ENCODE results near the gene MON2. TPM values are rescaled to one million over a fixed set of nuclear protein-coding genes. Genes with fewer than 3 reads are reported as not detected.
"Not testable (repeated sequence)": the region's sequence is repeated elsewhere in the genome, so short reads cannot be mapped to it uniquely, and the experiment has no call there.

The MON2 gene, protein sequence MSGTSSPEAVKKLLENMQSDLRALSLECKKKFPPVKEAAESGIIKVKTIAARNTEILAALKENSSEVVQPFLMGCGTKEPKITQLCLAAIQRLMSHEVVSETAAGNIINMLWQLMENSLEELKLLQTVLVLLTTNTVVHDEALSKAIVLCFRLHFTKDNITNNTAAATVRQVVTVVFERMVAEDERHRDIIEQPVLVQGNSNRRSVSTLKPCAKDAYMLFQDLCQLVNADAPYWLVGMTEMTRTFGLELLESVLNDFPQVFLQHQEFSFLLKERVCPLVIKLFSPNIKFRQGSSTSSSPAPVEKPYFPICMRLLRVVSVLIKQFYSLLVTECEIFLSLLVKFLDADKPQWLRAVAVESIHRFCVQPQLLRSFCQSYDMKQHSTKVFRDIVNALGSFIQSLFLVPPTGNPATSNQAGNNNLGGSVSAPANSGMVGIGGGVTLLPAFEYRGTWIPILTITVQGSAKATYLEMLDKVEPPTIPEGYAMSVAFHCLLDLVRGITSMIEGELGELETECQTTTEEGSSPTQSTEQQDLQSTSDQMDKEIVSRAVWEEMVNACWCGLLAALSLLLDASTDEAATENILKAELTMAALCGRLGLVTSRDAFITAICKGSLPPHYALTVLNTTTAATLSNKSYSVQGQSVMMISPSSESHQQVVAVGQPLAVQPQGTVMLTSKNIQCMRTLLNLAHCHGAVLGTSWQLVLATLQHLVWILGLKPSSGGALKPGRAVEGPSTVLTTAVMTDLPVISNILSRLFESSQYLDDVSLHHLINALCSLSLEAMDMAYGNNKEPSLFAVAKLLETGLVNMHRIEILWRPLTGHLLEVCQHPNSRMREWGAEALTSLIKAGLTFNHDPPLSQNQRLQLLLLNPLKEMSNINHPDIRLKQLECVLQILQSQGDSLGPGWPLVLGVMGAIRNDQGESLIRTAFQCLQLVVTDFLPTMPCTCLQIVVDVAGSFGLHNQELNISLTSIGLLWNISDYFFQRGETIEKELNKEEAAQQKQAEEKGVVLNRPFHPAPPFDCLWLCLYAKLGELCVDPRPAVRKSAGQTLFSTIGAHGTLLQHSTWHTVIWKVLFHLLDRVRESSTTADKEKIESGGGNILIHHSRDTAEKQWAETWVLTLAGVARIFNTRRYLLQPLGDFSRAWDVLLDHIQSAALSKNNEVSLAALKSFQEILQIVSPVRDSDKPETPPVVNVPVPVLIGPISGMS (N-terminal part only)
- 51.1 TPM for total RNA-seq

DNA sequence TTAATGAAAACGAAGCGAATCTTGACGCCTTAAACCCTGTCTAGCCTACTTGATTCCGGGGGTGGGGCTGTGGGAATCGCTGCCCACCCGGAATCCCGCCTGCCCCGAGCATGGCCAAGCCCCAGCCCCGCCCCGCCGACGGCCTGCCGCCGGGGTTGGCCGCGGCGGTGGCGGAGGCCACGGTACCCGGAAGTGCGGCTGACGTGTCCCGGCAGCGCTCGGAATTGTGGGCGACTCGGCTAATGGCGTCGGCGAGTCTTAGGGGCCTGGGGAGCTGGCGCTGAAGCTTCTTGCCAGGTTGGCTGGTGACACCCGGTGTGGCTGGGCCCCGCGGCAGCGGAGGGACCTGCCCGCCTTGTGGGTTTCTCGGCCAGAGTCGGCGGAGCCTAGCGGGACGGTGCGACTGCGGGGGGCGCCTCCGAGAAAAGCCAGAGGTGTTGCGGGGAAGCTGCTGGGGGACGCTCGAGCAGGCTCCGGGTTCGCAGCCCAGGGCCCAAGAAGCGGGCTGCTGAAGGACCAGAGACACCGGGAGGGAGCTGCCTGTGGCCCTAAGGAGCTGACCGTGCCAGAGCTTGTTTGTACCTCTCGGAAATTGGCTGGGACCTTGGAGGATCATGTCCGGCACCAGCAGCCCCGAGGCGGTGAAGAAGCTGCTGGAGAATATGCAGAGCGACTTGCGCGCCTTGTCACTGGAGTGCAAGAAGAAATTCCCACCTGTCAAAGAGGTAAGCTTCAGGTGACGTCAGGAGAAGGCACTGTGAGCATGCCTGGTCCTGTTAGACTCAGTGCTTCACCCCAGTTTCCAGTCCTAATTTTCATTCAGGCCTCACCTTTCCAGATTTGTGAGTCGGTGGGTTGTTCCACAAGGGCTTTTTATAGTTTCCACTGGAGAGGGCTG is at the start of gene MON2:
Gene MON2 (plus strand): TSS at position 233 of the 898 bp plus-strand sequence. CDS start 382 bp downstream, at position 615.
- peak; percentile 87 for DNase-seq (ENCODE audit: low spot score)

DNA sequence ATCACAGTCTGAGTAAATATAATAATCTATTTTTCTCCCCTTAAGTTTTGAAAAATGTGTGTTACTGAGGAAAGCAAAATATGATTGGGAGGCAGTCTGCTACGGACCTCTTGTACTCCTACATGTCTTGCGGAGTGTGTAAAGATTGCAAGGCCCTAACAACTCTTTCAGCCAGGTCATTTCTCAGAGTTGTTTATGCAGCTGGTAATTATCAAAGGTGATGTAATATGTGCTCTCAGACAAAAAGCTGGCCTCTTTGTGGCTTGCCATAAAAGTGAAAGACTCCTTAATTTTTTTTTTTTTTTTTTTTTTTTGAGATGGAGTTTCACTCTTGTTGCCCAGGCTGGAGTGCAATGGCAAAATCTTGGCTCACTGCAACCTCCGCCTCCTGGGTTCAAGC is 40.5 kb upstream of the MON2 start:
- no peak for DNase-seq (ENCODE audit: low spot score)

DNA sequence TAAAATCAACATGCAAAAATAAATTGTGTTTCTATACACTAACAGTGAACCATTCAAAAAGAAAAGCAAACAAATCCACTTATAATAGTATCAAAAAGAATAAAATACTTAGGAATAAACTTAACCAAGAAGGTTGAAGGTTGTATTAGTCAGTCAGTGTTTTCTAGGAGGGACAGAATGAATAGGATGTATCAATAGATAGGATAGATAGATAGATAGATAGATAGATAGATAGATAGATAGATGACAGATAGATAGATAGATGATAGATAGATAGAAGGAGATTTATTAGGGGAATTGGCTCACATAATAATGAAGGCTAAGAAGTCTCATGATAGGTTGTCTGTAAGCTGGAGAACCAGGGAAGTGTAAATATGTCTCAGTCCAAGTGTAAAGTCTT is 37.2 kb upstream of the MON2 start:
- DNase-seq (ENCODE audit: low spot score), result no peak

DNA sequence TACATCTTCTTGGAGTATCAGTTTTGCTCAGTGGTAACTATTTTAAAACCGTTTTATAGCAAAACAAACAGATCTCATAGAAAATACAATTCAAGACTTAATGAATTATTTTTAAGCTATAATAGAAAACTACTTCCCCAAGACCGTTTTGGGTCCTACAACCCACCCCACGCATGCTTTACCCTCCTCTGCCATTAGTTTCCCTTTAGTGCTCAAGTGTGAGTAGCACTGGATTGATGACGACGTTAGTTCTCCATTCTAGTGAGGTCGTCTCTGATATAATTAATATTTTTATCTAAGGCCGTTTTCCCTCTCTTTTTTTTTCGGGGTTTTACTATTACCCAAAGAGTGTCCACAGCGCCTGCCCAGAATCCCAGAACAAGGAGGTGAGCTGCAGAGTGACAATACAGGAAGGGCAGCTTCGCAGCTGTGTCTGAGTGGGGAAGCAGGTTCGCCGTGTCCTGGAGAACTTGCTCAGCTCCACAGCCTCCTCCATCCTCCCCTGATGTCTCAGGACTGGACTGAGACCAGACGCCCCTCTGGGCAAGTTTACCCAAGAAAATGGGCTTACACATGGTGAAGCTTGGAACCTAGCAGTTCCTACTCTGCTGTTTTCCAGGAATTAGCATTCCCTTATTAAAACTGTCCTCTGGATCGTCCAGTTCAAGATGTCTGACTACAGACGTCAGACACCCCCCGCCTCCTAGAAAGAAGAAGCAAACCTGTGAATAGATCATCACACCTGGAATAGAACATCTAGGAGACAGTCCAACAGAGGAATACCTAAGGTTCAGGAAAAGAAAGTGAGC is 31.9 kb upstream of the MON2 start:
- DNase-seq (ENCODE audit: low spot score), result no peak

DNA sequence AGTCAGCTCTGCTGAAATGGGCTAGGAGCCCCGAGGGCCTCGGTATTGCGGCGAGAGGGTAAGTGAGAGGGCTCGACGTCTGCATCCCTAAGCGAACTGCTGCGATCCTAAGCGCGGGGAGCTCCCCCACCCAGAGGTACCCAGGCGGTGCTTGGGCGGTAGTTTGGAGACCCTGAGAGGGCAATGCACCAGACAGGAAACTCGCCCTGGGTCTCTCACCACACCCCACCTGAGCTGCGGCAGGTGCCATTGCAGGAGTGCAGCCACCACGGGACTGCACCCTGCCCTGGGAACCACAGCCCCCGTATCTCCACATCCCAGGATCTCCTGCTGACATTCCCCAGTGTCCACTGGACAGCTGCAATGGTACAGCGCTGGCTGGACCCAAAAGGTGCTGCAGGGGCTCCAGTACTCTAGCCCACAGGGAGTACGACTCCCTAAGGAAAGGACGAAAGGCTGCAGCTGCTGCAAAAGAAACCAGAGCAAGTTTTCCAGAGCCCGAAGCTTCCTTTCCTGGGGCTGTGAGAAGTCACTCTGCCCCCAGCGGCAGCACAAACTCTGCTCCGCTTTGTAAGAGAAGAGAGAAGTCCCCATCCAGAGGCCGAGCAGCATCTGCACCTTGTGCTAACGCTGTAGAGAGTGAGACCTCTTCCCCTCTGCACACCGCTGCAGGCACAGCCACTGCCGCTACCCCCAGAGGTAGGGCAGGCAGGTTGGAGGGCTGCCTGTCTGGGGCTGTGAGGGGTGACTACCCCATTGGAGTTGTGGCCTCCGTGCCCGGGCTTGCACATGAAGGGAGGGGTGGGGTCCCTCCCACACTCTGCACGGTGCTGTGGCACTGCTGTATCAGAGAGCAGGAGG is 31.1 kb upstream of the MON2 start:
- DNase-seq (ENCODE audit: low spot score), result peak; percentile 47

DNA sequence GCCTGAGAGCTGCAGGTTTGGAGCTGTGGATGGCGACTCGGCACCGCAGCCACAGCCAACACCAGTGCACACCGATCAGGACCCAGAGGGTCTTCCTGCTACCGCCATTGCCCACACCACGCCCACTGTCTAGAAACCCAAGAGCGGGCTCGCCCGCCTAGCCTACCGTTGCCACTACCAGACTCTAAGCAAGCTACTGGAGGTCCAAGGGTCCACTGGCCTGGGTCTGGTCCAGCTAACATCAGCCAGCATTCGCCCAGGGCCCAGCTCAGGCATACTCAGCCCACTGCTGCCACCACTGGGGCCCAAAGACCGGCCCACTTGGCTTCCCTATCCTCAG is 30.5 kb upstream of the MON2 start:
- DNase-seq (ENCODE audit: low spot score), result no peak

DNA sequence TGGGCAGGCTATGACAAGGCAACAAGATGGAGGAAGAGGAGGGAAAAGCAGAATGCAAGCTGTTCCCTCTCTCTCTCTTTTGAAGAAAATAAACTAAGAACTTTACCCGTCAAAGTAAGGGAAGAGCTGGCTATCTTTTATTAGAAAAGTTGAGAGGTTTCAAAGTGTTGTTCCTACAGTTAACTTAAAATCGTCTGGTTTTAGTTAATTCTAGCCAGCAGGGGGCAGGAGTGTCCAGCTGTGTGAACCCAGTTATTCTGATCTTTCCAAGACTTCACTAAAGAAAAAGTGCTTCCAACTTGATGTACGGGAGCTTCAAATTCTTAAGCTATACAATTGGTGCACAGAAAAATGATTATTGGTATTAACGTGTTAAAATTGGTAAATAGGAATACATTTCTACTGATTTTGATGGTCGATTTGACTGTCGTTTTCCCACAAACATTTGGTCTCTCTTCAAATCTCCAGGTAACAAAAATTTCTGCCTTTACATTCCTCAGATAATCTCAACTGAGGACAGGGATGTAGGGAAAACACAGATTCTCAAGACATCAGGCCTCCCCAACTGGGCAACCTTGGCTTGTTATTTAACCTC is 28.4 kb upstream of the MON2 start:
- DNase-seq (ENCODE audit: low spot score), result peak; percentile 66

DNA sequence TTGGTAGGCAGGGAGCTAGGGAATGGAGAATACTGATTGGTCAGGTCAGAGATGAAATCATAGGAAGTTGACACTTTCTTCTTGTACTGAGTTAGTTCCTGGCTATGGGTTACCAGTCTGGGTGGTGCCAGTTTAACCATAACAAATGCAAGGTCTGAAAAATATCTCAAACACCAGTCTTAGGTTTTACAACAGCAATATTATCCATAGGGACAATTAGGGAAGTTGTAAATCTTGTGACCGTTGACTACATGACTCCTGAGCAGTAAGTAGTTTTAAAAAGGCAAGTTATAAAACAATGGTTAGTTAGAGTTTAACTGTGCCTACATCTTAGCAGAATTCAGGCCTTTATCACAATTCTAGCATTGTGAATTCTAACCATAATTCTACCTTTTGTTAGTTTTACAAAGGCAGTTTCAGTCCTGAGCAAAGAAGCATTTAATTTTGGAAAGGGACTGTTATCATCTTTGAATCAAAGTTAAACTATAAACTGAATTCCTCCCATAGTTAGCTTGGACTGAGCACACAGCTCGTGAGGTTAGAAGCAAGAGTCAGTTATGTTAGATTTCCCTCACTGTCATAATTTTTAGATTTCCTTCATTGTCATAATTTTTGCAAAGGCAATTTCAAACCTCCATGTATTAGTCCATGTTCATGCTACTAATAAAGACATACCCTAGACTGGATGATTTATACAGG is 19.7 kb upstream of the MON2 start:
- no peak for DNase-seq (ENCODE audit: low spot score)

DNA sequence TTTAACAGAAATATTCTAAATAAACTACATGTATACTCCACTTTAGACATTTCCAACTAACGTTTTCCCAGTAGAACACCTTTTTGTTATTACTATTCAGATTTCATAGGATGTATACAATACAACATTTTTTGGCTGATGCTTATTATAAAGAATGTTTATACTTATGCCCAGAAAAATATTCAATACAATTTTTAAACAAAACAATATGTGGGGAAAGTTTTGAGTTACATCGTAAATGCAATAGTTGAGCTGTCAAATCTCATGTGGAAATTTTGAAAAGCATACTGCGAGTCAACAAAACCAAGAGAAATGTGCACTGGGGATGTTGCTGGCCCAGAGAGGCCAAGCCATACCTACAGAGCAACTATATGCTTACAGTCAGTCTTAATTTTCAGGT is 18.2 kb upstream of the MON2 start:
- no peak for DNase-seq (ENCODE audit: low spot score)

DNA sequence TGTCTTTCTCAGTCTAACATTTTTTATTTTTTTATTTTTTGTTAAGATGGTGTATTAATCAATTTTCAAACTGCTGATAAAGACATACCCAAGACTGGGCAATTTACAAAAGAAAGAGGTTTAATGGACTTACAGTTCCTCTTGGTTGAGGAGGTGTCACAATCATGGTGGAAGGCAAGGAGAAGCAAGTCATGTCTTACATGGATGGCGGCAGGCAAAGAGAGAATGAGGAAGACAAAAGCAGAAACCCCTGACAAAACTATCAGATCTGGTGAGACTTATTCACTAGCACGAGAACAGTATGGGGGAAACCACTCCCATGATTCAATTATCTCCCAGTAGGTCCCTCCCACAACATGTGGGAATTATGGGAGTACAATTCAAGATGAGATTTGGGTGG is 11.2 kb upstream of the MON2 start:
- DNase-seq (ENCODE audit: low spot score), result not testable (repeated sequence)

DNA sequence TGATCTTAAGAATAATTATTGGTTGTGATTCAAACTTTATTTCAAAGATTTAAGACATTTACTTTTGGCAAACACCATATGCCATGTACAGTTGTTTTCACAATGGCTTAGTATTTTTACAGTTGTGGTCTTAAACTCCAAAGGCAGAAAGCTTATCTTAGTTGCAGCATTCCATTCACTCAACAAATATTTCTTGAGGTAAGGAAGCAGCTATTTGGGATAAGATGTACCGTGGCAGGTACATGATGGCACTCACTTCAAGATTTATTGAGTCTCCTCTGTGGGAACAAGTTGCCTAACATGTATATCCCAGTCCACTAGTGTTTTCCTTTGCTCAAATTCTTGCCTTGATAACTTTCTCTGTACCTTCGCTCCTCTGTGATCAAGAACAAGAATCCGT is 8.0 kb upstream of the MON2 start:
- DNase-seq (ENCODE audit: low spot score), result no peak

DNA sequence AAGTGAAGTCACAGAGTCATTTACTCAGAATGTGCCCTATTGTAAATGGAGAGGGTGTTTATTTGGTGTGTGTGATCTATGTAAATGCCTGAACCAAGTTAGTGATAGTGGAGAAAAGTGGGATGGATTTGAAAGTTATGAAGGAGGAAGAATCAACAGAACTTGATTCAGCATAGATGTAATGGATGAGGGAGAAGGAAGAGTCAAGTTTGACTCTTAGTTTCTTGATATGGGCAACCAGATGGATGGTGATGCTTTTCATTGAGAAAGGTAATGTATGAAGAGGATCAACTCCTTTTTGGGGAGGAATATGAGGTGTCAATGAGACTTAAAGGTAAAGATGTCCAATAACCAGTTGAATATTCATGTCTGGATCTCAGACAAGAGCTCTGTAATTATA is 6.7 kb upstream of the MON2 start:
- no peak for DNase-seq (ENCODE audit: low spot score)

DNA sequence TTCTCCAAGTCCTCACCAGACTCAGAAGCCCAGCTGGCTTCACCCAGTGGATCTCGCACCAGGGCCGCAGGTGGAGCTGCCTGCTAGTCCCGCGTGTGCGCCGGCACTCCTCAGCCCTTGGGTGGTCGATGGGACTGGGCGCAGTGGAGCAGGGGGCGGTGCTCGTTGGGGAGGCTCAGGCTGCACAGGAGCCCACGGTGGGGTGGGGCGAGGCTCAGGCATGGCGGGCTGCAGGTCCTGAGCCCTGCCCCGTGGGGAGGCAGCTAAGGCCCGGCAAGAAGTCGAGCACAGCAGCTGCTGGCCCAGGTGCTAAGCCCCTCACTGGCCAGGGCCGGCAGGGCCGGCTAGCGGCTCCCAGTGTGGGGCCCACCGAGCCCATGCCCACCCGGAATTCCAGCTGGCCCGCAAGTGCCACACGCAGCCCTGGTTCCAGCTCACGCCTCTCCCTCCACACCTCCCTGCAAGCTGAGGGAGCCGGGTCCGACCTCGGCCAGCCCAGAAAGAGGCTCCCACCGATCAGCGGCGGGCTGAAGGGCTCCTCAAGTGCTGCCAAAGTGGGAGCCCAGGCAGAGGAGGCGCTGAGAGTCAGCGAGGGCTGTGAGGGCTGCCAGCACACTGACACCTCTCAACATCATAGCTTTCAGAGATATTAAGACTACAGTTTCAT is 5.3 kb upstream of the MON2 start:
- DNase-seq (ENCODE audit: low spot score), result not testable (repeated sequence)

DNA sequence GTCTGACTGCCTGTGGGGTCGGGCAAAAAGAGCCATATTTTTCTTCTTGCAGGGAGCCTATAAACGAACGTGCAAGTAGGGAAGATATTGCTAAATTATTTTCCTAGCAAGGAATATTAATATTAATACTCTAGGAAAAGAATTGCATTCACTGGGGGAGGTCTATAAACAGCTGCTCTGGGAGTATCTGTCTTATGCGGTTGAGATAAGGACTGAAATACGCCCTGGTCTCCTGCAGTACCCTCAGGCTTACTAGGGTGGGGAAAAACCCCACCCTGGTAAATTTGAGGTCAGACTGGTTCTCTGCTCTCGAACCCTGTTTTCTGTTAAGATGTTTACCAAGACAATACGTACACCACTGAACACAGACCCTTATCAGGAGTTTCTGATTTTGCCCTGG is 3.4 kb upstream of the MON2 start:
- DNase-seq (ENCODE audit: low spot score), result not testable (repeated sequence)

DNA sequence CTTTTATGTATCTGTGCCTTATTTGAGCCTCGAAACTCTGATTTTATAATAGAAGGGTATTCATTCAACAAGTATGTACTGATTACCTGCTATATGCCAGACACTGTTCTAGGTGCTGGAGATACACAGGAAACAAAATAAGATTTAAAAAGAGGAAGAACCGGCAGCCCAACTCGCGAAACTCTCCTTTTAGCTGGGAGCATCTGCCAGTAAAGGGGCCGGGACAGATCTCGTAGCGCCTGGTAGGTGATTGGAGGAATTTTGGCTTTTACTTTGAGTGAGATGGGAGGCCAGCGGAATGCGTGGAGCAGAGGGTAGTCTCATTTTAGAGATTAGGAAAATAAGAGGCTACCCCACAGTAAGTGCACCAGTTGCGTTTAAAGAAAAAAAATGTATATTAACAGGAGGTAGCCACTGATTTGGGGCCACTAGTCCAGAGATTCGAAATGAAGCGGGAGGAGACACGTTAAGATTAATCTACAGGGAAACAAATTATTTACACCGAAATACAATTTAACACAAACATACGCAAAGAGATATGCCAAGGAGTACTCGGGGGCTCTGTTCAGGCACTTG is 520 bp upstream of the MON2 start:
- peak; percentile 27 for DNase-seq (ENCODE audit: low spot score)

DNA sequence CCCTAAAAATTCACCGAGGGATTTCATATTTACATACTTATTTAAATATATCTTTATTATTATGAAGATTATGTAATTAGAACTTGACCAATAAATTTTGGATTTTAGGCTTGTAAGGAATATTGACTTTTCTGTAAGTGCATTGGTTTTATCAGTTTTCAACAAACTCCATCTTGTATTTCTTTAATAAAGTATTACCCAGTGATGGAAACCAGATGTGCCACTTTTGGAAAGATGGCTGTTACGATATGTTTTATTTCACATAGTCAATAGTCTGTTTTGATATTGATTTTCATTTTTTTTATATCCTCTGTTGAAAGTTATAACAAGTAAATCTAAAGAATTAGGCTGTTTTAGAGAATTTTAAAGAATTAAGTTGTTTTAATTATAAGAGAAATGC is 1.8 kb downstream of the MON2 start:
- no peak for DNase-seq (ENCODE audit: low spot score)

DNA sequence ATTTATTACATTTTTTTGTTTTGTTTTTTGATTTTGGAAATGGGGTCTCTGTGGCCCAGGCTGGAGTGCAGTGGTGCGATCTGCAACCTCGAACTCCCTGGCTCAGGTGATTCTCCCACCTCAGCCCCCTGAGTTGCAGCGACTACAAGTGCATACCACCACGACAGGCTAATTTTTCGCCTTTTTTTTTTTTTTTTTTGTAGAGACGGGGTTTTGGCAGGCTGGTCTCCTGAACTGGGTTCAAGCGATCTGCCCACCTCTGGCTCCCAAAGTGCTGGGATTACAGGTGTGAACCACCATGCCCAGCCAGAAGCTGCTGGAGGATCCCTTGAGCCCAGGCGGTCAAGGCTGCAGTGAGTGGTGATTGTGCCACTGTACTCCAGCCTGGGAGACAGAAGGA is 2.3 kb downstream of the MON2 start:
- DNase-seq (ENCODE audit: low spot score), result no peak

DNA sequence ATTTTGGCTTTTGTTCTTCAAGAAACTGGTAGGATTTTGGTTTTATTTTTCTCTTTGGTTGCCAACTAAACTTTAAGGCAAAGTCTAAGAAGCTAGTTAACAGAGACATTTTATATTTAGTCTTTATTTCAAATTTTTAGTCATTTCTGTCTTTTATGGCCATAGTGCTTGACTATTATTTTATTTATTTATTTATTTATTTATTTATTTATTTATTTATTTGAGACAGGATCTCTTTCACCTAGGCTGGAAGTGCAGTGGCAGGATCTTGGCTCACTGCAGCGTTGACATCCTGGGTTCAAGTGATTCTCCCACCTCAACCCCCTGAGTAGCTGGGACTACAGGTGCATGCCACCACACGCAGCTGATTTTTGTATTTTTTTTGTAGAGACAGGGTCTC is 3.1 kb downstream of the MON2 start:
- no peak for DNase-seq (ENCODE audit: low spot score)
